DND-41 (cell line): ENCODE measurements around the gene DLG2.

Source experiments
- ATAC-seq: fragments of 200-7000 bp; cut with Tn5 transposase; 3 replicates; pipeline ENCODE4 v1.9.1; 2021; ENCODE audit warnings: low read depth; ENCODE audit not compliant: insufficient read depth
- DNase-seq: peaks from one replicate; pipeline ENCODE4 v3.0.0-alpha.2; 2020
- H2AFZ ChIP-seq: 2 replicates; pipeline ENCODE4 v1.6.0; 2012; ENCODE audit warnings: low read depth, low read length
- H3K27ac ChIP-seq: 2 replicates; pipeline ENCODE4 v1.5.1; 2012; ENCODE audit warnings: low read length, inconsistent platforms
- H3K27me3 ChIP-seq: fragments of 200-600 bp; sonication (generic); 2 replicates; pipeline ENCODE4 v1.6.0; 2012; ENCODE audit warnings: low read length, mild to moderate bottlenecking, inconsistent platforms; ENCODE audit not compliant: insufficient read depth, poor library complexity
- H3K36me3 ChIP-seq: 2 replicates; pipeline ENCODE4 v1.5.1; 2012; ENCODE audit warnings: low read length, inconsistent platforms; ENCODE audit not compliant: insufficient read depth
- H3K4me1 ChIP-seq: 2 replicates; pipeline ENCODE4 v1.5.1; 2012; ENCODE audit warnings: mild to moderate bottlenecking, low read length; ENCODE audit not compliant: insufficient read depth
- H3K4me2 ChIP-seq: 2 replicates; pipeline ENCODE4 v1.6.0; 2012; ENCODE audit warnings: mild to moderate bottlenecking, moderate library complexity, low read length, inconsistent platforms; ENCODE audit not compliant: insufficient read depth
- H3K4me3 ChIP-seq, 2 experiments: fragments of 200-600 bp in 1 of 2; shearing (Covaris generic) in 1 of 2; 2 replicates each; pipeline ENCODE4 v1.5.1; 2012 to 2016; ENCODE audit warnings: inconsistent platforms in 2 of 2, low read length in 2 of 2, mild to moderate bottlenecking in 2 of 2, low read depth in 1 of 2, moderate library complexity in 1 of 2
- H3K79me2 ChIP-seq: 2 replicates; pipeline ENCODE4 v1.6.0; 2012; ENCODE audit warnings: low read length, inconsistent platforms; ENCODE audit not compliant: insufficient read depth
- H3K9ac ChIP-seq: 2 replicates; pipeline ENCODE4 v1.6.0; 2012; ENCODE audit warnings: low read depth, mild to moderate bottlenecking, inconsistent platforms, low read length, moderate library complexity
- H3K9me3 ChIP-seq: 2 replicates; pipeline ENCODE4 v1.5.1; 2012; ENCODE audit warnings: low read length, moderate library complexity, mild to moderate bottlenecking, inconsistent platforms; ENCODE audit not compliant: insufficient read depth, severe bottlenecking
- H4K20me1 ChIP-seq: 2 replicates; pipeline ENCODE4 v1.6.0; 2012; ENCODE audit warnings: low read length; ENCODE audit not compliant: insufficient read depth
- EZH2 ChIP-seq: IDR thresholded peaks from 3 replicates; pipeline ENCODE4 v1.6.1; 2012; ENCODE audit warnings: borderline replicate concordance, low read depth, mild to moderate bottlenecking, moderate library complexity, low read length, inconsistent platforms; ENCODE audit not compliant: severe bottlenecking
- TF ChIP-seq, protein P1 (sequence below): IDR thresholded peaks from 2 replicates; pipeline ENCODE4 v1.5.1; 2012; ENCODE audit warnings: borderline replicate concordance, low read length, moderate library complexity, mild to moderate bottlenecking; ENCODE audit not compliant: poor library complexity, severe bottlenecking; ENCODE audit errors: extremely low read depth

The DLG2 gene

DNA sequence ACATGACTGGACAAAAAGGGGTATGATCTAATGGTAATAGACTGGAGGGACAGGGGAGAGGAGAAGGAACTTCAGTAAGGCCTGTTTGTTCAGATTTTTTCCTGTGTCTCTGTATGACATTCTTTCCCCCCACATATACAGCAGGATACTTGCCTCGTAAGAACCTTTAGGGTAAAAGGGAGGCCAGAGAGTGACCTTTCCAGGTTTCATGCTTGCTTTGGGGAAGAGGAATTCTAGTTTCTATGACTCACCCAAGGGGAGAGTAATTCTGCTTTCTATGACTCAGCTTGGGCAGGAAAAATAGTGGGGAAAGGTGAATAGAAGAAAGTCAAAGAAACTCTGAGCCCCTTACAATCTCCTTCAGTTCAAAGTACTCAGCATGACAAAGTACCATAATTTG, 457.0 kb downstream of the DLG2 start:
- no peak overlapping the region for H3K9ac ChIP-seq
- ATAC-seq, result no peak
- no peak overlapping the region for H2AFZ ChIP-seq
- DNase-seq, result no peak
- no peaks in the 10 kb centered on the region for H3K4me1 ChIP-seq
- no peaks in the 10 kb centered on the region for H4K20me1 ChIP-seq
- no peaks in the 10 kb centered on the region for H3K9me3 ChIP-seq
- H3K79me2 ChIP-seq, result no peaks in the 10 kb centered on the region
- no peaks in the 10 kb centered on the region for H3K36me3 ChIP-seq
- no peak overlapping the region for H3K4me3 ChIP-seq
- H3K27ac ChIP-seq, result no peak overlapping the region
- no peaks in the 10 kb centered on the region for H3K27me3 ChIP-seq
- no peak overlapping the region for H3K4me2 ChIP-seq
- TF ChIP-seq EZH2, result no peak
- TF ChIP-seq, protein P1, sequence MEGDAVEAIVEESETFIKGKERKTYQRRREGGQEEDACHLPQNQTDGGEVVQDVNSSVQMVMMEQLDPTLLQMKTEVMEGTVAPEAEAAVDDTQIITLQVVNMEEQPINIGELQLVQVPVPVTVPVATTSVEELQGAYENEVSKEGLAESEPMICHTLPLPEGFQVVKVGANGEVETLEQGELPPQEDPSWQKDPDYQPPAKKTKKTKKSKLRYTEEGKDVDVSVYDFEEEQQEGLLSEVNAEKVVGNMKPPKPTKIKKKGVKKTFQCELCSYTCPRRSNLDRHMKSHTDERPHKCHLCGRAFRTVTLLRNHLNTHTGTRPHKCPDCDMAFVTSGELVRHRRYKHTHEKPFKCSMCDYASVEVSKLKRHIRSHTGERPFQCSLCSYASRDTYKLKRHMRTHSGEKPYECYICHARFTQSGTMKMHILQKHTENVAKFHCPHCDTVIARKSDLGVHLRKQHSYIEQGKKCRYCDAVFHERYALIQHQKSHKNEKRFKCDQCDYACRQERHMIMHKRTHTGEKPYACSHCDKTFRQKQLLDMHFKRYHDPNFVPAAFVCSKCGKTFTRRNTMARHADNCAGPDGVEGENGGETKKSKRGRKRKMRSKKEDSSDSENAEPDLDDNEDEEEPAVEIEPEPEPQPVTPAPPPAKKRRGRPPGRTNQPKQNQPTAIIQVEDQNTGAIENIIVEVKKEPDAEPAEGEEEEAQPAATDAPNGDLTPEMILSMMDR, result no peak

DNA sequence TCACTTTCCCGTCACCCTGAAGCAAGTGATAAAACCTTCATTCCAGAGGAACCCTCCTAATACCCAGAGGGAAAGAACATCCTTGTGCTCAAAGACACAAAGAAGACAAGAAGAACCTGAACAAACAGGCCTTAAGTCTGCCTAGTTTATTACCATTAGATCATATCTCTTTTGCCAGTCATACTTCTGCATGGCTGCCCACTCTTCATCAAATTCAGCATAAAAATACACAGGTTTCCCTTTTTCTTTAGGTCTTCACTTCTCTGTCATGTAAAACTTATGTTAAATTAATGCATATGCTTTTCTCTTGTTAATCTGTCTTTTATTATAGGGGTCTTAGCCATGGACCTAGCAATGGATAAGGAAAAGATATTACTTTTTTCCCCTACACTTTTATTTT, 459.7 kb downstream of the DLG2 start:
- no peak overlapping the region for H3K9ac ChIP-seq
- no peak overlapping the region for H3K4me2 ChIP-seq
- no peak for ATAC-seq
- H3K4me1 ChIP-seq, result no peaks in the 10 kb centered on the region
- H3K9me3 ChIP-seq, result no peaks in the 10 kb centered on the region
- no peaks in the 10 kb centered on the region for H3K79me2 ChIP-seq
- H3K36me3 ChIP-seq, result no peaks in the 10 kb centered on the region
- H3K4me3 ChIP-seq, result no peak overlapping the region
- no peaks in the 10 kb centered on the region for H4K20me1 ChIP-seq
- TF ChIP-seq EZH2, result no peak
- TF ChIP-seq, protein P1, result no peak
- no peak for DNase-seq
- H2AFZ ChIP-seq, result no peak overlapping the region
- no peak overlapping the region for H3K27ac ChIP-seq
- no peaks in the 10 kb centered on the region for H3K27me3 ChIP-seq

DNA sequence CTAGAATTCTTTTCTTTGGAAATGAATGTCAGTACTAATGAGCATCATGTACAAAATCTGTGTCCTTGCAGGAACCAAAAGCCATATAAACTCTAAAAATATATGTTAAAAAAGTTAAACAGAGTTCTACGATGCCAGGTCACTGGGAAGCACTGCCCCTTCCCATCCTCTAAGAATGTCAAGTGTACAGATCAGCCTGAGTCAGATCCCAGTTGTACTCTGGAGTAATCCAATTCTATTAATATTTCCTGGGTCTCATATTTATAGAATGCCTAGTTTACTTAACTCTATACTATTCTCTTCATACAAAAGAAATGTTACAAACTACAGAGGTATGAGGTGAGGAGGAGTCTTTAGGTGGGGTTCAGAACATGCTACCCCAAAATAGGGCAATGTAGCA, 460.1 kb downstream of the DLG2 start:
- DNase-seq, result no peak

More for the DNA sequence above, 460.1 kb downstream of the DLG2 start:
- Histone ChIP-seq H3K27me3 (no peaks in the 10 kb centered on the region), H3K9me3 (no peaks in the 10 kb centered on the region), H3K36me3 (no peaks in the 10 kb centered on the region), H3K4me3 (no peak overlapping the region), H3K27ac (no peak overlapping the region), H2AFZ (no peak overlapping the region), H3K4me2 (no peak overlapping the region), H4K20me1 (no peaks in the 10 kb centered on the region), H3K79me2 (no peaks in the 10 kb centered on the region), H3K4me1 (no peaks in the 10 kb centered on the region), H3K9ac (no peak overlapping the region)
- no peak for TF ChIP-seq EZH2
- TF ChIP-seq, protein P1, result no peak
- ATAC-seq, result no peak
